A673 (cell line): ENCODE results near the gene NXPH3.

Source experiments
- CTCF ChIP-seq: fragments of 300-800, 200-600 bp; sonication (generic); conservative IDR thresholded peaks from 2 replicates; pipeline ENCODE4 v1.5.1; 2017; ENCODE audit warnings: low read depth, mild to moderate bottlenecking, antibody characterized with exemption, low read length, moderate library complexity, mixed read lengths
- EZH2 ChIP-seq: fragments of 200-600 bp; sonication (generic); IDR thresholded peaks from 2 replicates; pipeline ENCODE4 v1.6.1; 2017; ENCODE audit warnings: borderline replicate concordance, low read depth, mild to moderate bottlenecking, mixed read lengths, antibody characterized with exemption, low read length; ENCODE audit not compliant: poor library complexity, severe bottlenecking

GRCh38 chr17:49583226-49583625 lies 7.6 kb downstream of the NXPH3 start:
- TF ChIP-seq CTCF (no peak), EZH2 (no peak)
